Prostate gland (tissue), 2 donors: ENCODE data around the gene DOCK3. TPM values are rescaled to one million over a fixed set of nuclear protein-coding genes. Genes with fewer than 3 reads are reported as not detected.

Experiments
- DNase-seq: peaks from one replicate; pipeline ENCODE4 v3.0.0-alpha.2; 2019; ENCODE audit warnings: low spot score
- H3K27ac ChIP-seq, 2 donors: fragments of 200-600 bp; sonication (generic); 2 replicates each; pipeline ENCODE4 v1.5.1; 2017 to 2019
- H3K27me3 ChIP-seq: fragments of 200-600 bp; sonication (generic); replicated peaks from 2 replicates; pipeline ENCODE4 v1.5.1; 2019; ENCODE audit not compliant: insufficient read depth
- H3K36me3 ChIP-seq, 2 donors: fragments of 200-600 bp; sonication (generic); 1 replicate in 1 of 2; 2 replicates in 1 of 2; pipeline versions ENCODE4 v1.5.1 to v1.8.1; 2017 to 2019
- H3K4me1 ChIP-seq: fragments of 200-600 bp; sonication (generic); replicated peaks from 2 replicates; pipeline ENCODE4 v1.5.1; 2019
- H3K4me3 ChIP-seq, 2 donors: fragments of 200-600 bp; sonication (generic); 2 replicates each; pipeline ENCODE4 v1.5.1; 2017 to 2019
- H3K9me3 ChIP-seq: fragments of 200-600 bp; sonication (generic); 2 replicates; pipeline ENCODE4 v1.5.1; 2017
- POLR2A ChIP-seq: fragments of 450-650 bp; IDR thresholded peaks from one replicate; pipeline ENCODE4 v1.6.1; 2016; ENCODE audit warnings: antibody characterized with exemption, mild to moderate bottlenecking
- POLR2AphosphoS5 ChIP-seq: sonication (generic); formaldehyde crosslinking; IDR thresholded peaks from one replicate; pipeline ENCODE4 v1.6.1; 2017; ENCODE audit warnings: antibody characterized with exemption
- WGBS: methylation state at CpG from one replicate; pipeline ENCODE4 v1.1.5; 2018; 5-methylcytosine and 5-hydroxymethylcytosine counted together
- intact Hi-C: fragments of 100-400 bp; cut with DNase I; formaldehyde crosslinking; loops from one replicate; pipeline ENCODE4 v1.14.2; 2022
- total RNA-seq, 2 donors: library from RNA; depleted of rRNA; stranded (reverse); fragments of >200 nt; gene quantifications; one replicate each; pipeline ENCODE4 v1.1.0, GENCODE V29; 2016
- TF ChIP-seq, protein P1 (sequence below), 4 experiments: fragments of 200-600 bp in 2 of 4; fragments of 450-650 bp in 2 of 4; sonication (generic) in 2 of 4; IDR thresholded peaks; 1 replicate in 3 of 4; 2 replicates in 1 of 4; pipeline ENCODE4 v1.5.1; 2016 to 2019; ENCODE audit warnings: antibody characterized with exemption in 4 of 4, mild to moderate bottlenecking in 2 of 4, moderate library complexity in 2 of 4

The DOCK3 gene, protein sequence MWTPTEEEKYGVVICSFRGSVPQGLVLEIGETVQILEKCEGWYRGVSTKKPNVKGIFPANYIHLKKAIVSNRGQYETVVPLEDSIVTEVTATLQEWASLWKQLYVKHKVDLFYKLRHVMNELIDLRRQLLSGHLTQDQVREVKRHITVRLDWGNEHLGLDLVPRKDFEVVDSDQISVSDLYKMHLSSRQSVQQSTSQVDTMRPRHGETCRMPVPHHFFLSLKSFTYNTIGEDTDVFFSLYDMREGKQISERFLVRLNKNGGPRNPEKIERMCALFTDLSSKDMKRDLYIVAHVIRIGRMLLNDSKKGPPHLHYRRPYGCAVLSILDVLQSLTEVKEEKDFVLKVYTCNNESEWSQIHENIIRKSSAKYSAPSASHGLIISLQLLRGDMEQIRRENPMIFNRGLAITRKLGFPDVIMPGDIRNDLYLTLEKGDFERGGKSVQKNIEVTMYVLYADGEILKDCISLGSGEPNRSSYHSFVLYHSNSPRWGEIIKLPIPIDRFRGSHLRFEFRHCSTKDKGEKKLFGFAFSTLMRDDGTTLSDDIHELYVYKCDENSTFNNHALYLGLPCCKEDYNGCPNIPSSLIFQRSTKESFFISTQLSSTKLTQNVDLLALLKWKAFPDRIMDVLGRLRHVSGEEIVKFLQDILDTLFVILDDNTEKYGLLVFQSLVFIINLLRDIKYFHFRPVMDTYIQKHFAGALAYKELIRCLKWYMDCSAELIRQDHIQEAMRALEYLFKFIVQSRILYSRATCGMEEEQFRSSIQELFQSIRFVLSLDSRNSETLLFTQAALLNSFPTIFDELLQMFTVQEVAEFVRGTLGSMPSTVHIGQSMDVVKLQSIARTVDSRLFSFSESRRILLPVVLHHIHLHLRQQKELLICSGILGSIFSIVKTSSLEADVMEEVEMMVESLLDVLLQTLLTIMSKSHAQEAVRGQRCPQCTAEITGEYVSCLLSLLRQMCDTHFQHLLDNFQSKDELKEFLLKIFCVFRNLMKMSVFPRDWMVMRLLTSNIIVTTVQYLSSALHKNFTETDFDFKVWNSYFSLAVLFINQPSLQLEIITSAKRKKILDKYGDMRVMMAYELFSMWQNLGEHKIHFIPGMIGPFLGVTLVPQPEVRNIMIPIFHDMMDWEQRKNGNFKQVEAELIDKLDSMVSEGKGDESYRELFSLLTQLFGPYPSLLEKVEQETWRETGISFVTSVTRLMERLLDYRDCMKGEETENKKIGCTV (N-terminal part only)
- total RNA-seq: 1 to 10 TPM in 1 of 2 donors, under 1 TPM in 1; 0.36 to 6.3 TPM

DNA sequence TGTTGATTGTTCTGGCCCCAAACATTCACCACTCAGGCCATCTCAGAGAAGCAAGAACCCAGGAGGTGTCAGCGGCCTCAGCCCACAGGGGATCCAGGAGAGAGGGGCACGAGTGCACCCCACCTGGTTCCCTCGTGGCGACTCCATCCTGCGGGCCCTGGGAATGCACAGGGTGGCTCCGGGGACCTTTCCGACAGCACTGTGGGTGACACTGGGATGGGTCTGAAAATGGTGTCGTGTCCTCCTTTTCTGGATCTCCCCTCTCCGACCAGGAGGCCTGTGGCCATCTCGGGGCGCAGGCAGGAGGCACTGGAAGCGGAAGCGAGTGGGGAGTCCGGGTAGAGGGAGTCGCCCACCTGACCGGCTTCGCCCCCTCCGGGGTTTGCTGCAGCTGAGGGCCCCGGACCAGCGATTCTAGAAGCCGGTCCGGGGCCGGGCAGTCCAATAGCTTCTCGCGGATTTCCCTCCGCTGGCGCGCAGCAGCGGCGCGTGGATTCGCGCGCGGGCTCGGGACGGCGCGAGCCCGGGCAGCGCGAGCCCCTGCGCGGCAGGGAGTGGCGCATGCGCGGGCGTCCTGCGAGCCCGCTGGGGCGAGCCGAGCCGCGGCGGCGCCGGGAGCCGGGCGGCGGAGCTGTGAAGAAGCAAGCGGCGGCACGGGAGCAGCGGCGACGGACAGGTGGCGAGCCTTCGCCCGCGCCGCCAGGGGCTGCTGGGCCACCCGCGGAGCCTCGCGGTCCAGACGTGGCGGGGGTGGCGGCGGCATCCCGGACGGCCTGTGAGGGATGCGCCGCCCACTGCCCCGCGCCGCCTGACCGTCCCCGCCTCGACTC lies at the start of gene DOCK3:
Gene DOCK3, plus strand, starts transcription at position 579 of the 830 bp plus-strand sequence. CDS start 337 bp downstream, outside the sequence.
- Histone ChIP-seq H3K27ac (no peak within 1 kb of the TSS), H3K4me3 (peak within 1 kb of the TSS; percentile 39 to 44), H3K27me3 (no peaks in the 10 kb centered on the region), H3K36me3 (no peaks in the 10 kb centered on the region), H3K4me1 (no peaks in the 10 kb centered on the region), H3K9me3 (no peaks in the 10 kb centered on the region)
- TF ChIP-seq, protein P1, sequence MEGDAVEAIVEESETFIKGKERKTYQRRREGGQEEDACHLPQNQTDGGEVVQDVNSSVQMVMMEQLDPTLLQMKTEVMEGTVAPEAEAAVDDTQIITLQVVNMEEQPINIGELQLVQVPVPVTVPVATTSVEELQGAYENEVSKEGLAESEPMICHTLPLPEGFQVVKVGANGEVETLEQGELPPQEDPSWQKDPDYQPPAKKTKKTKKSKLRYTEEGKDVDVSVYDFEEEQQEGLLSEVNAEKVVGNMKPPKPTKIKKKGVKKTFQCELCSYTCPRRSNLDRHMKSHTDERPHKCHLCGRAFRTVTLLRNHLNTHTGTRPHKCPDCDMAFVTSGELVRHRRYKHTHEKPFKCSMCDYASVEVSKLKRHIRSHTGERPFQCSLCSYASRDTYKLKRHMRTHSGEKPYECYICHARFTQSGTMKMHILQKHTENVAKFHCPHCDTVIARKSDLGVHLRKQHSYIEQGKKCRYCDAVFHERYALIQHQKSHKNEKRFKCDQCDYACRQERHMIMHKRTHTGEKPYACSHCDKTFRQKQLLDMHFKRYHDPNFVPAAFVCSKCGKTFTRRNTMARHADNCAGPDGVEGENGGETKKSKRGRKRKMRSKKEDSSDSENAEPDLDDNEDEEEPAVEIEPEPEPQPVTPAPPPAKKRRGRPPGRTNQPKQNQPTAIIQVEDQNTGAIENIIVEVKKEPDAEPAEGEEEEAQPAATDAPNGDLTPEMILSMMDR (IDR thresholded peaks at IDR 0.05): peak in 1 of 4 experiments; percentile 4
- no peak for TF ChIP-seq POLR2AphosphoS5
- intact Hi-C loops: loop anchor here (2.0 to 5.0 kb wide), 2 partner anchors 58 to 698 kb away; partner anchors contain the start of gene MAPKAPK3
- 5% methylated on average over 53 of the region's 89 CpGs for WGBS
- peak; percentile 28 for DNase-seq

DNA sequence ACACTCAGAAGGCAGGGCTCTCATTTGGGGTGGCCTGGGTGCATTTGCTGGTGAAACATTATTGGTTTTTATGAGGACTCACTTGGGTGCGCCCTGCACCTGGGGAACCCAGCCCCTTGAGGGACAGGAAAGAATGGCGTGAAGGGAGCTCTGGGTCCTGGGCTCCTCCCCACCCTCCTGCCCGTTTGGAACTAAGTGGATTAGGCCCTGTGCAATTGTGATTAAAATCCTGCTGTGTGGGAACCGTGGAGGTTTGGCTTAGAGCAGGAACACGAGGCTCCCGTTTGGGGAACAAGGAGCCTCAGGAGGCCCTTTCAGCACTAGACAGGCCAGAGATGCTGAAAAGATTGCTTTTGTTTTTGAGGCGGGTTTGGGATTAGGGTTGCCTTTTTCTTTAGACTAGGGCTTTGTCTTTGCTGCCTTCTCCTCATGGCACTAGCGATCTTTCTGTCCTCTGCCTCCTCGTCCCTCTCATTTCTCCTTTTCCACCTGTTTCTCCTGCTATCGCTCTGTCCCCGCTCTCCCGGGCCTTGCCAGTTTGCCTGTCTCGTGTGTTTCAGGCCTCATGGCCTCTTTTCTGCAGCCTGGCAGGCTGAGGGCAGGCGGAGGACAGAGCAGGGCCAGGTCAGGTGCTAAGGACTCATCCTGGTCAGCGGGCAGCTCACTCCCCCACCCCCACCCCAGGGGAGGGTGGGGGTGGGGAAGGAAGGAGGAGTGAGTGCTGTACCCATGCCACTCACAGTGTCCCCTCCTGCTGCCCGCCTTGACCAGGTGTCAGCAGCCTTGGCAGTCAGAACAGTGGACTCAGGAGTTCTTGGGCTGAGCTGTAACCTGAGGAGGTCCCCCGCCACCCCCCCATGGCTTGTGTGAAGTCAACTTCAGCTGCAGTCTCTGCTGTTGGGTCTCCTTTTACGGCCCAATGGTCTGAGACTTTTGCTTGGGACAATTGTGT lies 49.2 kb upstream of the DOCK3 start:
- no peak for DNase-seq
- intact Hi-C loops: no loop called here
- TF ChIP-seq POLR2A (no peak), POLR2AphosphoS5 (no peak)
- TF ChIP-seq, protein P1 (IDR thresholded peaks at IDR 0.05): no peak
- no peak overlapping the region for H3K4me3 ChIP-seq
- H3K4me1 ChIP-seq: peaks cover 18% of the 10 kb centered on the region
- no peak overlapping the region for H3K27ac ChIP-seq
- 68% methylated on average over 18 of the region's 18 CpGs for WGBS
- H3K36me3 ChIP-seq: no peaks in the 10 kb centered on the region
- no peaks in the 10 kb centered on the region for H3K27me3 ChIP-seq
- no peaks in the 10 kb centered on the region for H3K9me3 ChIP-seq

DNA sequence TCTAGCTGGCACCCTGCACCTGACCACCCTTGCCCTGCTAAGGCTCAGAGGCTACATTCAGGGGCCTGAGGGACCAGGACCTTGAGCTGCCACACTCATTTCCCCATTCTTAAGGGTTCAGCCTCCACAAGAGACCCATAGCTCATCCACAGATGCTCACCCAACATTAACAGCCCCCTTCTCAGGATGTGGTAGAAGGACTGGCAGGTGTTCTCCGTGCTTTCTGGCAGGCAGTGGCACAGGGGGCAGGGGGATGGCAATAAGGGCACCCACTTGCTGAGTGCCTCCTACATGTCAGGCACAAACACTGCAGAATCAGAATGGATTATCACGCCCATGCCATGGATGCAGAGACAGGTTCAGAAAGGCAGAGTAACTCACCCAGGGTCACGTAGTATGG lies 48.3 kb upstream of the DOCK3 start:
- H3K9me3 ChIP-seq: no peaks in the 10 kb centered on the region
- no peaks in the 10 kb centered on the region for H3K36me3 ChIP-seq
- H3K4me3 ChIP-seq: no peak overlapping the region
- WGBS: 100% methylated on average over 3 of the region's 3 CpGs
- intact Hi-C loops: no loop called here
- H3K4me1 ChIP-seq: peaks cover 11% of the 10 kb centered on the region
- TF ChIP-seq, protein P1 (IDR thresholded peaks at IDR 0.05): no peak
- TF ChIP-seq POLR2AphosphoS5 (no peak), POLR2A (no peak)
- DNase-seq: no peak
- H3K27me3 ChIP-seq: no peaks in the 10 kb centered on the region
- no peak overlapping the region for H3K27ac ChIP-seq
